Right renal pelvis (tissue), 4 donors: Measurements from ENCODE around the gene SFXN5. TPM values are rescaled to one million over a fixed set of nuclear protein-coding genes. Genes with fewer than 3 reads are reported as not detected.

Experiments
- DNase-seq, 4 donors: peaks; one replicate each; pipeline ENCODE4 v3.0.0-alpha.2; 2013; ENCODE audit warnings: low read depth in 4 of 4, low spot score in 3 of 4, missing footprints in 1 of 4
- polyA plus RNA-seq, 4 donors: library from polyadenylated mRNA; unstranded; fragments of 120-200 nt; gene quantifications; one replicate each; pipeline ENCODE4 v1.2.1, GENCODE V29; 2013; ENCODE audit not compliant: insufficient read length in 4 of 4

SFXN5 gene
- polyA plus RNA-seq, 4 donors: 25.9 to 32.6 (median 26.9) TPM

GRCh38 chr2:72945450-72946019 lies 126.0 kb downstream of the SFXN5 start:
- no peak for DNase-seq

DNA sequence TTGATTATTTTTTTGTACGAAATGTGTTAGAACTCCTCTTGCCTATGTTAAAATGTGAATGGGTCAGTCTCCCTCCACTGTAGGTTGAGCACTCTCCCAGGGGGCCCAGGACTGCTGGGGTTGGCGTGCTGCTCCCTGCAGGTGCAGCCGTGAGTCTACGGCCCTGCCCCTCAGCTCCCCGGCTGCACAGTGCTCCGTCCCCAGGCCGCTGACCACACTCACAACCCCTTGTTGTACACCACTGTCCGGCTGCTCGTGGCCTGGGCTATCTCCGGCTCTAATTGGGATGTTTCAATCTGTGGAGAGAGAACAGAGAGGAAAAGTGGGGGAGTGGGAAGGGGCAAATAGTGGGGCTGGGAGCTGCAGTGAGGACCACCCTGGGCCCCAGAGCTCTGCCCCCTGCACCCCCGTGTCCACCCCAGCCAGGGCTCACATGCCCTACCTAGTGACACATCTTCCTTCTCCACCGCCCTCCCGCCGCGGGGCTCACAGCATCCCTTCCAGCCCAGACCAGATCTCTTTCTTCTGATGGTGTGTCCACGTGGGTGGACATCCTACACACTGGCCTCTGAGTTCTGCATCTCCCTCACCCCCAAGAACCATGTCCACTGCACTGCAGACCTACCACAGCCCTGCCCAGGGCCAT lies 126.6 kb downstream of the SFXN5 start:
- DNase-seq: no peak

DNA sequence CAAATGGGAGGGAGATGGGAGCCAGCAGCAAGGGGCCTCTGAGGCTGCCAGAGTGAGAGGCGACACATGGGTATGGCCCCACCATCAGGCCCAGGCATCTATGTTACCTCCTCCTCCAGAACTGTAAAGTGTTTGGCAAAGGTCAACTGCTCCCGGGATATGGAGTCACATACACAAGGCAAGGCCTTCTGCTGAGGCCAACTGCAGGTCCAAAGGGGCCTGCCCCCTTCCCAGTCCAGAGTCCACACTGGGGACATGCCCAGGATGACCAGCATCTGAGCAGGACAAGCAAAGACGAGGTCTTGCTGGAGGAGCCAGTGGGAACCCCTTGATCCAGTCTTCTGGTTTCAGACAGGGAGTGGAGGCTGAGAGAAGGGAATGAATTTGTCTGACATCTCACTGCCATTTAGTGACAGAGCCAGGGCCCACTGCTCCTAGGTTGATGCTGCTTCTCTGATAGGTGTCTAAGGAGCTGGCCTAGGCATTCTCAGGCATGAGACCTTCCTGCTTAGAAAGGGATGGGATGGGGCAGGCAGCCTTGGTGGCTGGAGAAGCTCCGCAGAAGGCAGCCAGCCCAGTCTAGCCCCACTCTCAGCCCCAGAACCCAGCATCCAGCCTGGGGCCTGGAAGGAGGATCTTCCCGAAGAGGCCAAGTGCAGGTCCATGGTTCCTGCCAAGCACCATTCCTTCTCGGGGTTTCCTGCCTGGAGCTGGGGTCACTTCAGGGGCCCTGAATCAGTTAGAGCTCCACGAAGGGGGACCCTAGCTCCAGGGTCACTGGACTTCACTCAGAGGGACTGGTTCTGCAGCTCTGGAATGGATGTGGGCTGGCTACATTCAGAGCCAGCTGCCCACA lies 127.7 kb downstream of the SFXN5 start:
- DNase-seq: no peak

DNA sequence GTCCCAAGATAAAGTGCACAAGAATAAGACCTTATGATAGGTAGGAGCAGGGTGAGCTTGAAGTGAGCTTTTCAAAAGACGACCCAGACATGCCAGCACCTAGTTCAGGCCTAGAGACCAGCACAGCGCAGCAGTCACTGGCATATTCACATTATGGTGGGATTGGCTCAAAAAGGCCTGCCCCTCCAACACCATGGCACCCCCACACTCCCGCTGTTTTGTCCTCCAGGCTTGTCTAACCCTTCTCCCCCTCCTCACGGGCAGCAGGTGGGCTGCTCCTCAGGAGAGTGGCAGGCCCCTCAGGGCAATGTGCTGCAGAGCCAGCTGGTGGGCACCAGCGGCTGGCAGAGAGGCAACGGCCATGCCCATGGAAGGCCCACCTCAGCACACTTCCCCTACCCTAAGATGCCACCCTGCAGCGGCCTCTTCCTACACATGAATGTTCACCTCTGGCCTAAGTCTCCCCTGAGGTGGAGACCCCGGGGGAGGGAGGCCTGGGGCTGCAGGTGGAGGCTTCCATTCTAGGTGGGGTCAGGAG lies 128.6 kb downstream of the SFXN5 start:
- no peak for DNase-seq

- no peak for DNase-seq
Measured at GRCh38 chr2:72942293-72942692, 129.2 kb downstream of the SFXN5 start.

GRCh38 chr2:72940786-72941185 lies 130.7 kb downstream of the SFXN5 start:
- DNase-seq: no peak

- DNase-seq: no peak
Measured at GRCh38 chr2:72940361-72940760, 131.2 kb downstream of the SFXN5 start.

DNA sequence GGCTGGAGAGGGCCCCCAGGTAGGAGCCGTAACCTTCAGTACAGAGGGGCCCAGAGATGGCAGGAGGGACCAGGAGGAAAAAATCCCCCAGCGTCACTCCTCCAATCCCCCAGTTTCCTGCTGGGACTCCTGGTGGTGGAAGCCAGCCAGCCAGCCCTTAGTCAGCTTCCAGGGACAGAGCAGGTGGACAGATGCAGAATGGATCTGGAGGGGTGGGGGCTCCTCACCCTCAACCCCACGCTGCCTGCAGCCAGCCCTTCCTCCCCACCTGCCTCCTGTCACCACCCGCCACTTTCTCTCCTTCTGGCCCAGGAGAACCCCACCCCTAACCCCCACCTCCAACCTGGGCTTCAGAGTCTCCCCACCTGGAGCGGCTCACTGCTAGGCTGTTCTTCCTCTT lies 133.1 kb downstream of the SFXN5 start:
- DNase-seq: no peak

DNA sequence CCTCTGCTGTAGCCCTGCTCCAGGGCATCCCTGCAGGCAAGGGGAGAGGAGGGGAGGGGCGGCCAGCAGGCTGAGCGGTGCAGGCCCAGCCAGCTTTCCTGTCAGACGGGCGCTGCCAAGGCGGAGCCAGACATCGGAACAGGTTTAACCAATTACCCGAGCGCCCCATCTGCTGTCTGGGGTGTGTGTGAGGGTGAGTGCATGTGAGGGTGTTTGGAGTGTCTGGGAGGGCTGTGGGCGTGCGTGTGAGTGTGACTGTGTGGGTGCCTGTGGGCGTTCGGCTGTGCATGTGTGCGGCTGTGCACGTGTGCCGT lies 134.2 kb downstream of the SFXN5 start:
- no peak for DNase-seq

- DNase-seq: no peak
Measured at GRCh38 chr2:72936660-72937355, 134.7 kb downstream of the SFXN5 start.

DNA sequence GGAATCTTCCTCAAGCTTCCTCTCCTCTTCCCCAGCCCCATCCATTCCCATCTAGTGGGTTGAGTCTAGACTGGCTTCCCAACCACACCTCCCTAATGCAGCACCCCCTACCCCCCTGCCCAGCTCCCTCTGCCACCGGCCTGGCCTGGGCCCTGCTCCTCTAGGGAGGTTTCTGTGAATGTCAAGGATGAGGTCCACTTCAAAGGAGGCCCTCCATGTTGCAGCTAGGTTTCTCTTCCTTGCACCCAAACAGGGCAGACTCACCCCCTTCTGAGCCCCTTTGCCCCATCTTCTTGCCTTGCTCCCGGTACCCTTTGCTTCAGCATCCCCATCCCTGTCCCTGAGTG lies 135.9 kb downstream of the SFXN5 start:
- no peak for DNase-seq

GRCh38 chr2:72934683-72935610 lies 136.6 kb downstream of the SFXN5 start:
- no peak for DNase-seq

GRCh38 chr2:72933646-72934151 lies 137.8 kb downstream of the SFXN5 start:
- no peak for DNase-seq

GRCh38 chr2:72933207-72933606 lies 138.3 kb downstream of the SFXN5 start:
- no peak for DNase-seq

DNA sequence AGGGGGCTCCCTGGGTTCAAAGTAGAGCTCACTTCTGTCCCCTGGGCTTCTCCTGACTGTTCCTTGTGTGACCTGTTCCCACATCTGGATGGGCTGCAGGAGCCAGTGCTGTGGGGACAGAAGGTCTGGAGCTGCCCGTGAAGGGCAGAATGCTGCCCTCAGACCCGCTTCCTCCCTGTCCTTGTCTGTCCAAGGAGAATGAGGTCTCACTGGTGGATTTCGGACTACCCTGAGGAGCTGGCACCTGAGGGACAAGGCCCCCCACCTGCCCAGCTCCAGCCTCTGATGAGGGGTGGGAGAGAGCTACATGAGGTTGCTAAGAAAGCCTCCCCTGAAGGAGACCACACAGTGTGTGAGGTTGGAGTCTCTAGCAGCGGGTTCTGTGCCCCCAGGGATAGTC lies 138.7 kb downstream of the SFXN5 start:
- no peak for DNase-seq

DNA sequence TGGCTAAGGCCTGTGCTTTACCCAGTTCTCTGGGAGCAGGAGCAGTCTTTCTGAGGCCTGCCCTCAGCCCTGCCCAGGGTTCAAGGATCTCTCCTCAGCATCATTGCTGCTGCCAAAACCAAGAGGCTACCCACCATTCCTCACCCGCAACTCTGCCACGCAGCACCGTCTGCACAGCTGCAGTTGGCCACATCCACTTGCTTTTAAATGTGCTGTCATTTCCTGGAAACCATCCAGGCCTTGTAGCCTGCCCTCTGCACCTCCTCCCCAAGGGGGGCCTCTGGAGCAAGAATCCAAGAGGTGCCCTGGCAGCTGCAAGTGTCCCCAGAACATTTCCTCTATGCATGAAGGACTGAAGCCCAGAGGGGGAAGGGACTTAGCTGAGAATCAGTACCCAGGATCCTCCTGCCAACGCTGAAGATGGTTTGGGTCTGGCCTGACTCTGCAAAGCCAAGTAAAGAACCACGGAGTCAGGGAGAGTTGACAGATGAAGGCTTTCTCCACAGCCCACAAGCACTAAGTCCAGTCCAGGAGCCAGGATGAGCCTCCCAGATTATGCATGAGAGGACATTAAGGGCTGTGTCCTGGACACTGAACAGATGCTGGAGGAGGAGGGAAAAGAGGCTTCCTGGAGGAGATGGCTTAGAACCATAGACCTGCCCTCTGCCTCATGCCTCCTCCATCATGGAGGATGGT lies 139.3 kb downstream of the SFXN5 start:
- DNase-seq: no peak

DNA sequence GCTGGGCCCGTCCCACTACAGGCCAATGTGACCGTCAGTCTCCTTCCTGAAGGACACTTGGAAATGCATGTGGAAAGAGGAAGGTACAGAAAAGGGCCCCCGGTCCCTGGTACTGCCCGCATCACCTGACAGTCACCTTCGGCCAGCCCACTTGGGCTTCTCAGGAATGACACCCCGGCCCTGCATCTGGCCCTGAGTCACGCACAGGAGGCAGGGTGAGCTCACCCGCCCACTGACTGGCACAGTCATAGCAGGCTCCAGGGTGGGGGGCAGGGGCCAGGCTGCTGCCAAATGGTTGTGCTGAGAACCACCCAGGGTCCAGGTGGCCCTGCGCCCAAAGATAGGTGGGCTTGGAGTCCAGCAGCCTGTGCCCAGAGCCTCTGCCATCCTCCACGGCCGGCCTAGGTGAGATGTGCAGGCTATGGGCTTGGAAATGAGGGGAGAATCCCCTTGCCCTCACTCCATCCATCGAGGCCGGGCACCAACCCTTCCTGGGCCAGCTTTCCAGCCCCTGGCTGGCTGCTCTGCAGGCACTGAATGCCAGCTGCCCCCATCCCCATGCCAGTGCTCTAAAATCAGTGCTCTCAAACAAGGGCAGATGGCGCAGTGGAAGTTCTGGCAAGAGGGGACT lies 140.1 kb downstream of the SFXN5 start:
- DNase-seq: no peak

DNA sequence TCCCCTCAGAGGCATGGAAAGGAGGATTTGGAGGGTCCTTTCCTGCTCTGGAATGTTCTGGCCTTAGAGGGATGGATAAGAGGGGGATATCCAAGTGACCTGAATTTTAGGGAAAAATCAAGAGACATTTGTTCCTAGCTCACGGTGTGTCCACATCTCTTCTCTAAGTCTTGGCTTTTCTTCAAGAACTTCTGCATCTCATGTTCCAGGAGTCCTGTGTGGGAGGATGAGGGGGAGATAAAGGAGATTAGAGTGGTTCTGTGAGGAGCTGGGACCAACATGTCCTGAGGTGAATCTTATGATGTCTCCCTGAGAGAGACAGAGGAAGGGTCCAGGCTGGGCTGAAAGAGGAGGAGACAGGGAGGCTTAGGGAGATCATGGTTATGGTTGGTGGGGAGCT lies 142.5 kb downstream of the SFXN5 start:
- DNase-seq: no peak
